CD8-positive, alpha-beta memory T cell (primary cell): ENCODE measurements around the gene PLXND1. TPM values are rescaled to one million over a fixed set of nuclear protein-coding genes. Genes with fewer than 3 reads are reported as not detected.

Experiments used
- CTCF ChIA-PET: fragments of 350-600 bp; sonication (Branson Sonifier 250); formaldehyde crosslinking; loops from one replicate; lab custom pipeline; 2021; ENCODE audit warnings: antibody characterized with exemption; lab: Charles Lee
- POLR2A ChIA-PET: fragments of 350-600 bp; sonication (Branson Sonifier 250); formaldehyde crosslinking; loops from one replicate; lab custom pipeline; 2021; ENCODE audit warnings: antibody characterized with exemption; lab: Charles Lee
- DNase-seq, 5 donors: peaks; one replicate each; pipeline versions ENCODE4 v3.0.0 to v3.0.0-alpha.2; 2020 to 2022; ENCODE audit warnings: mixed read lengths in 1 of 5
- H3K27ac ChIP-seq: one replicate; pipeline ENCODE4 v1.7.0; 2013; ENCODE audit warnings: low read depth, mild to moderate bottlenecking, low read length, moderate library complexity
- H3K27me3 ChIP-seq: 2 replicates; pipeline ENCODE4 v1.7.0; 2013; ENCODE audit warnings: low read length, mild to moderate bottlenecking; ENCODE audit not compliant: insufficient read depth, poor library complexity, severe bottlenecking
- H3K36me3 ChIP-seq: 2 replicates; pipeline ENCODE4 v1.7.0; 2013; ENCODE audit warnings: mild to moderate bottlenecking, low read length, moderate library complexity; ENCODE audit not compliant: insufficient read depth
- H3K4me1 ChIP-seq: 2 replicates; pipeline ENCODE4 v1.7.0; 2013; ENCODE audit warnings: mild to moderate bottlenecking, low read length, moderate library complexity; ENCODE audit not compliant: insufficient read depth
- H3K4me3 ChIP-seq: 2 replicates; pipeline ENCODE4 v1.7.0; 2013; ENCODE audit warnings: mild to moderate bottlenecking, low read length
- H3K9me3 ChIP-seq: 2 replicates; pipeline ENCODE4 v1.7.0; 2013; ENCODE audit warnings: mild to moderate bottlenecking, low read length
- H3K27ac Mint-ChIP-seq, 8 donors: one replicate each; pipeline ENCODE4 v1.8.0; 2020 to 2021; ENCODE audit warnings: mixed read lengths in 8 of 8, mild to moderate bottlenecking in 6 of 8, inconsistent platforms in 3 of 8, moderate library complexity in 3 of 8
- H3K27me3 Mint-ChIP-seq, 2 donors: one replicate each; pipeline ENCODE4 v1.8.0; 2020 to 2021; ENCODE audit warnings: mixed read lengths in 2 of 2, mild to moderate bottlenecking in 1 of 2, moderate library complexity in 1 of 2
- H3K36me3 Mint-ChIP-seq, 3 donors: one replicate each; pipeline ENCODE4 v1.8.0; 2020 to 2021; ENCODE audit warnings: mixed read lengths in 3 of 3, inconsistent platforms in 1 of 3, mild to moderate bottlenecking in 1 of 3
- H3K4me1 Mint-ChIP-seq, 3 donors: one replicate each; pipeline ENCODE4 v1.8.0; 2020 to 2021; ENCODE audit warnings: mixed read lengths in 3 of 3, inconsistent platforms in 1 of 3, mild to moderate bottlenecking in 1 of 3
- H3K4me3 Mint-ChIP-seq, 7 donors: one replicate each; pipeline ENCODE4 v1.8.0; 2020 to 2021; ENCODE audit warnings: mixed read lengths in 7 of 7, mild to moderate bottlenecking in 6 of 7, moderate library complexity in 4 of 7, inconsistent platforms in 2 of 7
- H3K9me3 Mint-ChIP-seq, 5 donors: one replicate each; pipeline ENCODE4 v1.8.0; 2020 to 2022; ENCODE audit warnings: mixed read lengths in 5 of 5, mild to moderate bottlenecking in 3 of 5, moderate library complexity in 2 of 5, inconsistent platforms in 1 of 5
- polyA plus RNA-seq: library from polyadenylated mRNA; unstranded; fragments of 300-500 nt; fragmentation: Illumina TruSeq; gene quantifications from one replicate; pipeline ENCODE4 v1.2.3, GENCODE V29; 2021
- total RNA-seq, 2 experiments: library from RNA; stranded (reverse); gene quantifications; one replicate each; pipeline ENCODE4 v1.2.3, GENCODE V29; 2021

PLXND1 gene
- total and polyA plus RNA-seq, 3 experiments from 2014 or later = 12.1 to 17.3 (median 15.2) TPM

DNA sequence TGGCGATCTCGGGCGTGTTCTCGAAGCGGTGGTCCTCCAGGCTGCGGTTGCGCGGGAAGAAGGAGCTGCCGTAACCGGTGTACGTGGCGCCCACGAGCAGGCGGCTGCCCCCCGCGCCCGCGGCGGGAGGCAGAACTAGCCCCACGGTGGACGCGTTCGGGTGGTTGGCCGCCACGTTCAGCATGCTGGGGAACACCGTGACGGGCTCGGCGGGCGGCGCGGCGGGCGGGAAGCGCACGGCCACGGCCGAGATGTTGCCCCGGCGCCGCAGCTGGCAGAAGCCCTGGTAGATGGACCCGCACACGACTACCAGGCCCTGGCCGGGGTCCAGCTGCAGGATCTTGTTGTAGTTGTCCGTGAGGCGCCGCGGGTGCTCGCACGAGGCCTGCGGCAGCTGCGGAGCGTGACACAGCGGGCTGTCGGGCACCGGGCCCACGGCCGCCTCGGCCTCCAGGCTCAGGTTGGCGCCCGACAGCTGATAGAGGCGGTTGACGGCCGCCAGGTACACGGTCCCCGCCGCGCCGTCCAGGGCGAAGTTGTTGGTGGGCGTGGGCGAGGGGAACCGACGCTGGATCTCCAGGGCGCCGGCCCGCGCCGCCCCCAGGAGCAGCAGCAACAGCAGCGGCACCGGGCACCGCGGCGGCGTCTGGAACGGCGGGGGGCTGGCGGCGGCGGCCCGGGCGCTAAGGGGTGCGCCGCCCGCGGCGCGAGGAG, 397 bp downstream of the PLXND1 start:
- Mint-ChIP-seq H3K4me3 (peak overlapping the region; percentile 86 to 98 (median 92)), H3K27me3 (peaks cover 3 to 4% of the 10 kb centered on the region in 2 donors), H3K36me3 (peaks cover 0 to 8% (median 0%) of the 10 kb centered on the region in 3 donors), H3K4me1 (peaks cover 39 to 60% (median 41%) of the 10 kb centered on the region in 3 donors), H3K9me3 (no peaks in the 10 kb centered on the region), H3K27ac (peak overlapping the region in 7 of 8 donors; percentile 45 to 95 (median 91))
- H3K27me3 ChIP-seq = no peaks in the 10 kb centered on the region
- POLR2A ChIA-PET = interaction anchor here (0.6 to 3.6 kb wide), 7 partner anchors 10 to 625 kb away, joined by 3 to 54 read pairs (median 3); partner anchors contain the start of gene IFT122
- H3K27ac ChIP-seq = no peak overlapping the region
- H3K4me1 ChIP-seq = peaks cover 4% of the 10 kb centered on the region
- DNase-seq = peak in 2 of 5 donors; percentile 22 to 59
- peak overlapping the region; percentile 47 for H3K4me3 ChIP-seq
- H3K36me3 ChIP-seq = no peaks in the 10 kb centered on the region
- CTCF ChIA-PET = interaction anchor here (0.9 to 5.4 kb wide), 11 partner anchors 11 to 220 kb away, joined by 3 to 43 read pairs (median 6); no protein-coding TSS in a partner anchor
- no peaks in the 10 kb centered on the region for H3K9me3 ChIP-seq

DNA sequence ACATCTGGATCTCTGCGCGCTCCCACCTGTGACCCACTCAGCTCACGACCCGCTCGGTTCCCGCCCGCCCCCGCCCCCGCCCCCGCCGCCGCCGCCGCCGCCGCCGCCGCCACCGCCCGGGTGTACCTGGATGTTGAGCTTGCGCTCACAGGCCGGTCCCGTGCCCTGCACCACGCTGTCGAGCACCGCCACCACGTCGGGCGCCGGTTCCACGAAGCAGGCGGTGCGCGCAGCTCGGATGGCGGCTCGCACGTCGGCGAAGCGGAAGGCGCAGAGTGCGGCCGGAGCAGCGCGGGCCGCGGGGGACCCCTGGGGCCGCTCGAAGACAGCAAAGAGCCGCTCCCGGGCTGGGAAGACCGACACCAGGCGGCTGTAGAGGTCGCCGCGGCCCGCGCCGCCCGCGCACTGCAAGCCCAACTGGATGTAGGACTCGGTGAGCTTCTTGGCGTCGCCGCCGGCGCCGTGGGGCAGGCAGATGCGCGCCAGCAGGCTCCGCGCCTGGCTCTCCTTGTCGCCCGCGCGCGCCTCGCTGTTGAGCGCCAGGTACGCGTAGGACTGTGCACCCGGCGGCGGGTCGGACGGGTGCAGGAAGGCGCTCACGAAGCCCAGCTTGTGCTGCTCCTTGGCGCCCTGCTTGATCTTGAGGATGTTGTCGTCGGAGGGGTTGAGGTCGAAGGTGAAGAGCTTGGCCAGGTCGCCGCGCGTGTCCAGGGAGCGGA, 1.1 kb downstream of the PLXND1 start:
- Mint-ChIP-seq H3K4me3 (peak overlapping the region; percentile 86 to 98 (median 92)), H3K4me1 (peaks cover 46 to 67% (median 48%) of the 10 kb centered on the region in 3 donors), H3K36me3 (peaks cover 0 to 8% (median 0%) of the 10 kb centered on the region in 3 donors), H3K9me3 (no peaks in the 10 kb centered on the region), H3K27ac (peak overlapping the region; percentile 45 to 95 (median 90)), H3K27me3 (peaks cover 3 to 4% of the 10 kb centered on the region in 2 donors)
- H3K36me3 ChIP-seq = no peaks in the 10 kb centered on the region
- peaks cover 4% of the 10 kb centered on the region for H3K4me1 ChIP-seq
- ChIA-PET CTCF (interaction anchor here (0.9 to 5.4 kb wide), 11 partner anchors 10 to 220 kb away, joined by 3 to 43 read pairs (median 6); no protein-coding TSS in a partner anchor), POLR2A (interaction anchor here (0.6 to 3.6 kb wide), 7 partner anchors 9 to 625 kb away, joined by 3 to 54 read pairs (median 3); partner anchors contain the start of gene IFT122)
- no peak overlapping the region for H3K27ac ChIP-seq
- H3K4me3 ChIP-seq = peak overlapping the region; percentile 47
- no peaks in the 10 kb centered on the region for H3K9me3 ChIP-seq
- DNase-seq = peak; percentile 29 to 68 (median 37)
- no peaks in the 10 kb centered on the region for H3K27me3 ChIP-seq

DNA sequence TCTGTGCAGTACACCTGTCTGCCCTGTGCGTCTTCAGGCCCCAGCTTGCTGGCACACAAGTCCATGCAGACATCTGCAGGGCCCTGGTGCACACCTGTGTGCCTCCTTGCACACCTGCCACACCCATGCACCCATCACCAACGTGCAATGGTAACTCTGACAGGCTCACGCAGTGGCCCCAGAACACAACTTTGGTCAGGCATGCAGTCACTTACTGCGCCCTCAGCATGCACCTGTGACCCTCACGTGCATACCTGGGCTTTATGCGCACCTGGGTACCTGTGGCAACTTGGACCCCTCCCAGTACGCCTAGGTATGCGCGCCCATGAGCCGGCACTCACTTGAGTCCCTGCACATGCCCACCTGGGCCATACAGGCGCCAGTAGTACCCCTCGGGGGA, 1.7 kb downstream of the PLXND1 start:
- Mint-ChIP-seq H3K27ac (peak overlapping the region in 5 of 8 donors; percentile 5 to 87 (median 52)), H3K4me1 (peaks cover 52 to 72% (median 52%) of the 10 kb centered on the region in 3 donors), H3K27me3 (peaks cover 3 to 4% of the 10 kb centered on the region in 2 donors), H3K36me3 (peaks cover 0 to 8% (median 0%) of the 10 kb centered on the region in 3 donors), H3K4me3 (peak overlapping the region; percentile 86 to 98 (median 92)), H3K9me3 (no peaks in the 10 kb centered on the region)
- DNase-seq = no peak
- H3K27me3 ChIP-seq = no peaks in the 10 kb centered on the region
- POLR2A ChIA-PET = interaction anchor here (0.5 to 3.6 kb wide), 5 partner anchors 9 to 1499 kb away, joined by 3 to 54 read pairs (median 4); partner anchors contain the start of gene IFT122
- no peak overlapping the region for H3K27ac ChIP-seq
- CTCF ChIA-PET = interaction anchor here (1.4 to 5.4 kb wide), 10 partner anchors 9 to 221 kb away, joined by 3 to 43 read pairs (median 6); no protein-coding TSS in a partner anchor
- H3K4me1 ChIP-seq = peaks cover 4% of the 10 kb centered on the region
- H3K36me3 ChIP-seq = no peaks in the 10 kb centered on the region
- peak overlapping the region; percentile 54 for H3K4me3 ChIP-seq
- H3K9me3 ChIP-seq = no peaks in the 10 kb centered on the region

DNA sequence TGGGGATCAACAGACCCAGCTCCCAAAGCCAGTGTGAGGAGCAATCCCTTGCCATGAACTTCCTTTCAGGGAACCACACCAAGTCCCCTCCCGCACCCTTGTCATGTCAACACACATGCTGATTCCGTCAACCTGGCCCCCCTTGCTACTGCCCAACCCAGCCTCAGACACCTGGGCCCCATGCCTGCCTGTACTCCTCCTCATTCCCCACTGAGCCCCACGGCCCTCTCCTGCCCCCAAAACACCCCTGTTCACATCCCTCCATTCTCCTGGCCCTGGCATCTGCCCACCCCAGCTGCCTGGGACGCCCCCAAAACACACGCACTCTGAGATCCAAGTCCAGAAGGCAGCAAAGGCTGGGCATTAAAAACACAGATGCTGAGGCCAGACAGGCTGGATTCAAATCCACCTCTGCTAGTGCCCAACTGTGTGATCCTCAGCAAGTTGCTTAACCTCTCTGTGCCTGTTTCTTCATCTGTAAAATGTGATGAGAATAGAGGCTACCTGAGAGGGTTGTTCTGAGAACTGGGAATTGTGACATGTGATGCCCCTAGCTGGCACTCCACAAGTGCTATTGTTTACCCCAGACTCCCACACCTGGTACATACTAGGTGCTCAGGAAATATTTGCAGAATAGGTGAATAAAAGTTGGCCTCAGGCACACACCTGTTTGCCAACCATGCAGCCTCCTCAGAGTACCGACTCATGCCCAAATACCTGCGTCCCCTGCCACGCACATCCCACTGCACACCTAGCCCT, 2.3 kb downstream of the PLXND1 start:
- H3K27me3 Mint-ChIP-seq = peaks cover 3 to 4% of the 10 kb centered on the region in 2 donors
- H3K9me3 ChIP-seq = no peaks in the 10 kb centered on the region
- peaks cover 4% of the 10 kb centered on the region for H3K4me1 ChIP-seq
- ChIA-PET POLR2A (interaction anchor here (0.5 to 3.6 kb wide), 3 partner anchors 9 to 1498 kb away, joined by 3 to 54 read pairs (median 4); no protein-coding TSS in a partner anchor), CTCF (interaction anchor here (5.4 kb wide), 1 partner anchor 112 kb away, joined by 43 read pairs; no protein-coding TSS in a partner anchor)
- H3K4me3 Mint-ChIP-seq = peak overlapping the region; percentile 86 to 98 (median 92)
- DNase-seq = no peak
- H3K36me3 ChIP-seq = no peaks in the 10 kb centered on the region
- no peaks in the 10 kb centered on the region for H3K27me3 ChIP-seq
- H3K9me3 Mint-ChIP-seq = no peaks in the 10 kb centered on the region
- peak overlapping the region; percentile 54 for H3K4me3 ChIP-seq
- peaks cover 0 to 8% (median 0%) of the 10 kb centered on the region in 3 donors for H3K36me3 Mint-ChIP-seq
- H3K27ac ChIP-seq = no peak overlapping the region
- H3K27ac Mint-ChIP-seq = peak overlapping the region; percentile 5 to 87 (median 62)
- peaks cover 56 to 72% (median 57%) of the 10 kb centered on the region in 3 donors for H3K4me1 Mint-ChIP-seq

DNA sequence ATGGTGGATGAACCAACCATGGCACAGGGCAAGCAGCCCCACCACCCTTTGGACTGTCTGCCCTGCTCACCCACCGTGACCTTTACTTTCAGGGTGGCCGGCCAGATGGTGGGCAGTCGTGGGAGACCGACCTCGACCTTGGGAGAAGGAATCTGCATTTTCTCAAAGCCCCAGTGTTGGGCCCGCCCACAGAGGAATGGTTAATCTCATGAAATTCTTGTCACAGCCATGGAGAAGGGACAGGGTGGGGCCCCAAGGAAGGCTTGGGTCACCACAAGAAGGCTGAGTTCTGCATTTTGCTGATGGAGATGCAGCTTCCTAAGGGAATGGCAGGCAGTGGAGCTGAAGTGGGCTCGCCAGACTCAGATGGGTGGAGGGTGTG, 2.9 kb downstream of the PLXND1 start:
- no peak for DNase-seq
- Mint-ChIP-seq H3K9me3 (no peaks in the 10 kb centered on the region), H3K27ac (peak overlapping the region in 3 of 8 donors; percentile 41 to 78 (median 56)), H3K27me3 (peaks cover 3 to 4% of the 10 kb centered on the region in 2 donors), H3K4me1 (peaks cover 57 to 72% (median 57%) of the 10 kb centered on the region in 3 donors), H3K36me3 (peaks cover 0 to 8% (median 0%) of the 10 kb centered on the region in 3 donors), H3K4me3 (peak overlapping the region; percentile 77 to 98 (median 92))
- H3K4me1 ChIP-seq = peaks cover 4% of the 10 kb centered on the region
- H3K36me3 ChIP-seq = no peaks in the 10 kb centered on the region
- ChIA-PET CTCF (interaction anchor here (1.7 to 5.4 kb wide), 2 partner anchors 10 to 112 kb away, joined by 5 to 43 read pairs; no protein-coding TSS in a partner anchor), POLR2A (interaction anchor here (0.7 to 3.6 kb wide), 2 partner anchors 10 to 26 kb away, joined by 3 to 54 read pairs; no protein-coding TSS in a partner anchor)
- no peaks in the 10 kb centered on the region for H3K9me3 ChIP-seq
- no peaks in the 10 kb centered on the region for H3K27me3 ChIP-seq
- H3K27ac ChIP-seq = no peak overlapping the region
- no peak overlapping the region for H3K4me3 ChIP-seq

DNA sequence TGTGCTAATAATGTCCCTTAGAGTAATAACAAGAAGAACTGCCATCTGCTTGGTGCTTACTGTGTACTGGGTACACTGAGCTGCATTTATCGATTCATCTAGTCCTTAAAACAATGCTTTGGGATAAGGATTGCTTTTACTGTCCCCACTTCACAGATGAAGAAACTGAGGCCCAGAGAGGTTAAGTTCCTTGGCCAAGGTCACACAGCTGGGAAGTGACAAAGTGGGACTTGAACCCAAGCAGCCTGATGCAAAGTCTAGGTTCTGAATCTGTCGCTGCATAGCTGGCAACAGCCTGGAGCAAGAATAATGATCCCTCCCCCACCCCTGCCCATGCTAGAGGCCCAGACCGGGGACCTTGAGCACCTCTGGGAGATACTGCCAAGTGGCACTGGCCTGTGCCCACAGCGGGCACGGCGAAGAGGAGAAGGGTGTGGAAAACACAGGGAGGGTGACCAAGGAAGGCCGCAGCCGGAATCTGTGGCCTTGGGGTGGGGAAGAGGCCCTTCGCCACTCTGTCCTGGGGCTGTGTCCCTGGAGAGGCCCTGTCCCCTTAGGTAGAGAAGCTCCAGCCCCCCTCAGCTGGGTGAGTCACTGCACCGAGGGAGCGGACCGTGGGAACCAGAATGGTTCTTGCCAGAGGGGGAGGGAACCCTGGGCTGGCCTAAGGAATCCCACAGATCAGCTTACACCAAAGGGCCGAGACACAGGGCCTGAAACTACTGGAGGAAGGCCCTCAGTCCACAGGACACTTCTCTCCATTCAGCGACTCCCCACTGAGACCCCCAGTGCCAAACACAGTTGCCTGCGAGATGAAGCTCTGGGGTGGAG, 3.5 kb downstream of the PLXND1 start:
- CTCF ChIA-PET = interaction anchor here (1.7 to 5.4 kb wide), 2 partner anchors 9 to 111 kb away, joined by 5 to 43 read pairs; no protein-coding TSS in a partner anchor
- Histone ChIP-seq H3K27ac (no peak overlapping the region), H3K36me3 (no peaks in the 10 kb centered on the region), H3K4me1 (peaks cover 4% of the 10 kb centered on the region), H3K9me3 (no peaks in the 10 kb centered on the region), H3K27me3 (no peaks in the 10 kb centered on the region), H3K4me3 (no peak overlapping the region)
- Mint-ChIP-seq H3K4me3 (peak overlapping the region in 6 of 7 donors; percentile 14 to 98 (median 90)), H3K36me3 (peaks cover 0 to 8% (median 0%) of the 10 kb centered on the region in 3 donors), H3K27me3 (peaks cover 3 to 4% of the 10 kb centered on the region in 2 donors), H3K9me3 (no peaks in the 10 kb centered on the region), H3K4me1 (peaks cover 54 to 73% (median 58%) of the 10 kb centered on the region in 3 donors), H3K27ac (peak overlapping the region in 2 of 8 donors; percentile 41 to 56)
- POLR2A ChIA-PET = interaction anchor here (0.7 to 3.6 kb wide), 5 partner anchors 9 to 287 kb away, joined by 3 to 54 read pairs (median 3); a partner anchor contains a TSS
- no peak for DNase-seq
